IMR-90 (cell line): ENCODE data around the gene AAMDC. TPM values are rescaled to one million over a fixed set of nuclear protein-coding genes. Genes with fewer than 3 reads are reported as not detected.

Experiments
- ATAC-seq: fragments of 200-7000 bp; cut with Tn5 transposase; 2 replicates; pipeline ENCODE4 v1.9.1; 2020; ENCODE audit warnings: low read depth, mild to moderate bottlenecking, moderate library complexity
- BruUV-seq: library from RNA; stranded (reverse); fragments of 400-500 nt; replicated peaks from 2 replicates; lab custom pipeline; 2021; lab: Mats Ljungman, UMichigan
- CTCF ChIA-PET: fragments of 300-600 bp; formaldehyde crosslinking; extraction: SDS; loops from one replicate; lab custom pipeline; 2021; ENCODE audit warnings: antibody characterized with exemption; lab: Yijun Ruan, JAX
- POLR2A ChIA-PET: fragments of 300-600 bp; sonication (Branson Sonifier 250); formaldehyde crosslinking; loops from one replicate; lab custom pipeline; 2022; ENCODE audit warnings: antibody characterized with exemption; ENCODE audit not compliant: unreplicated experiment; lab: Charles Lee
- DNase-seq: peaks from one replicate; pipeline ENCODE4 v3.0.0; 2013
- H2AFZ ChIP-seq: replicated peaks from 2 replicates; pipeline ENCODE3; 2013; ENCODE audit warnings: low read length, mild to moderate bottlenecking; ENCODE audit not compliant: poor library complexity
- H2AK5ac ChIP-seq: 2 replicates; pipeline ENCODE4 v1.6.1; 2013; ENCODE audit warnings: low read depth, low read length, inconsistent platforms
- H2AK9ac ChIP-seq: replicated peaks from 2 replicates; pipeline ENCODE3; 2013; ENCODE audit warnings: mild to moderate bottlenecking, low read depth, low read length, moderate library complexity; ENCODE audit not compliant: poor library complexity
- H2BK120ac ChIP-seq: 2 replicates; pipeline ENCODE4 v1.6.1; 2013; ENCODE audit warnings: low read depth, low read length, inconsistent platforms
- H2BK15ac ChIP-seq: 3 replicates; pipeline ENCODE4 v1.6.1; 2013; ENCODE audit warnings: low read depth, low read length, inconsistent platforms
- H2BK20ac ChIP-seq: 2 replicates; pipeline ENCODE4 v1.6.1; 2013; ENCODE audit warnings: low read depth, mild to moderate bottlenecking, inconsistent platforms, low read length, moderate library complexity
- H2BK5ac ChIP-seq: 2 replicates; pipeline ENCODE4 v1.6.1; 2013; ENCODE audit warnings: mild to moderate bottlenecking, low read depth, low read length, inconsistent platforms; ENCODE audit not compliant: poor library complexity, severe bottlenecking
- H3K14ac ChIP-seq: replicated peaks from 2 replicates; pipeline ENCODE4 v1.6.1; 2013; ENCODE audit warnings: low read depth, low read length, inconsistent platforms
- H3K18ac ChIP-seq: 2 replicates; pipeline ENCODE4 v1.6.1; 2013; ENCODE audit warnings: low read depth, low read length, control low read depth
- H3K23ac ChIP-seq: 2 replicates; pipeline ENCODE4 v1.6.1; 2013; ENCODE audit warnings: low read depth, low read length, inconsistent platforms
- H3K27ac ChIP-seq: 2 replicates; pipeline ENCODE4 v1.5.1; 2013; ENCODE audit warnings: mild to moderate bottlenecking, control low read depth, low read length; ENCODE audit not compliant: insufficient read depth
- H3K27me3 ChIP-seq: 2 replicates; pipeline ENCODE4 v1.6.1; 2013; ENCODE audit warnings: low read length; ENCODE audit not compliant: control insufficient read depth, insufficient read depth
- H3K36me3 ChIP-seq: 2 replicates; pipeline ENCODE4 v1.6.1; 2013; ENCODE audit warnings: low read length, mixed read lengths; ENCODE audit not compliant: control insufficient read depth, insufficient read depth
- H3K4ac ChIP-seq: 2 replicates; pipeline ENCODE4 v1.6.1; 2013; ENCODE audit warnings: low read depth, low read length, inconsistent platforms
- H3K4me1 ChIP-seq: 2 replicates; pipeline ENCODE4 v1.6.1; 2013; ENCODE audit warnings: low read length, mixed read lengths; ENCODE audit not compliant: control insufficient read depth, insufficient read depth
- H3K4me2 ChIP-seq: 2 replicates; pipeline ENCODE4 v1.6.1; 2013; ENCODE audit warnings: low read depth, mild to moderate bottlenecking, control low read depth, low read length, moderate library complexity
- H3K4me3 ChIP-seq: 2 replicates; pipeline ENCODE4 v1.5.1; 2013; ENCODE audit warnings: low read depth, mild to moderate bottlenecking, control low read depth, low read length, moderate library complexity; ENCODE audit not compliant: insufficient read depth
- H3K56ac ChIP-seq: 2 replicates; pipeline ENCODE4 v1.6.1; 2013; ENCODE audit warnings: low read length, inconsistent platforms; ENCODE audit not compliant: insufficient read depth; ENCODE audit errors: extremely low read depth
- H3K79me1 ChIP-seq, 2 experiments: 2 replicates each; pipeline ENCODE4 v1.6.1; 2013; ENCODE audit warnings: low read length in 2 of 2, inconsistent platforms in 1 of 2, low read depth in 1 of 2
- H3K9ac ChIP-seq: 2 replicates; pipeline ENCODE4 v1.6.1; 2013; ENCODE audit warnings: low read depth, low read length, control low read depth
- H3K9me1 ChIP-seq: 2 replicates; pipeline ENCODE4 v1.6.1; 2013; ENCODE audit warnings: low read length, inconsistent platforms; ENCODE audit not compliant: insufficient read depth
- H3K9me3 ChIP-seq: 2 replicates; pipeline ENCODE4 v1.6.1; 2013; ENCODE audit warnings: low read length; ENCODE audit not compliant: control insufficient read depth, insufficient read depth
- H4K20me1 ChIP-seq: 2 replicates; pipeline ENCODE4 v1.6.1; 2013; ENCODE audit warnings: low read length, inconsistent platforms; ENCODE audit not compliant: insufficient read depth
- H4K5ac ChIP-seq: 2 replicates; pipeline ENCODE4 v1.6.1; 2013; ENCODE audit warnings: mild to moderate bottlenecking, low read depth, low read length, control low read depth
- H4K8ac ChIP-seq, 2 experiments: 2 replicates each; pipeline ENCODE4 v1.6.1; 2013; ENCODE audit warnings: low read depth in 2 of 2, low read length in 2 of 2, control low read depth in 1 of 2, inconsistent platforms in 1 of 2
- H4K91ac ChIP-seq: 2 replicates; pipeline ENCODE4 v1.6.1; 2013; ENCODE audit warnings: low read depth, low read length, inconsistent platforms; ENCODE audit not compliant: insufficient read depth
- CEBPB ChIP-seq: IDR thresholded peaks from 2 replicates; pipeline ENCODE4 v1.6.1; 2012; ENCODE audit warnings: low read depth, low read length, improper control_type of control experiment
- CHD1 ChIP-seq: IDR thresholded peaks from 2 replicates; pipeline ENCODE4 v1.6.1; 2012; ENCODE audit warnings: low read depth, low read length, improper control_type of control experiment
- CTCF ChIP-seq: conservative IDR thresholded peaks from 2 replicates; pipeline ENCODE4 v1.5.1; 2012; ENCODE audit warnings: mild to moderate bottlenecking, low read depth, low read length, improper control_type of control experiment
- MXI1 ChIP-seq: IDR thresholded peaks from 2 replicates; pipeline ENCODE4 v1.6.1; 2012; ENCODE audit warnings: low read depth, mild to moderate bottlenecking, low read length, moderate library complexity, borderline replicate concordance
- NFE2L2 ChIP-seq: fragments of 150-350 bp; IDR thresholded peaks from 2 replicates; pipeline ENCODE4 v1.6.1; 2016; ENCODE audit warnings: low read depth, mild to moderate bottlenecking, low read length
- POLR2A ChIP-seq: IDR thresholded peaks from 2 replicates; pipeline ENCODE4 v1.6.1; 2012; ENCODE audit warnings: mild to moderate bottlenecking, low read depth, low read length
- RCOR1 ChIP-seq: IDR thresholded peaks from 2 replicates; pipeline ENCODE4 v1.6.1; 2012; ENCODE audit warnings: mild to moderate bottlenecking, low read length, improper control_type of control experiment; ENCODE audit not compliant: insufficient replicate concordance
- RFX5 ChIP-seq: IDR thresholded peaks from 2 replicates; pipeline ENCODE4 v1.8.0; 2012; ENCODE audit warnings: low read depth, mild to moderate bottlenecking, low read length, moderate library complexity
- WGBS, 2 experiments: methylation state at CpG; one replicate each; pipeline versions ENCODE4 v1.1.5 to v1.1.7; 2013; ENCODE audit warnings: missing lambda C conversion rate in 2 of 2; ENCODE audit not compliant: insufficient read length in 1 of 2; ENCODE audit errors: extremely low coverage in 2 of 2; 5-methylcytosine and 5-hydroxymethylcytosine counted together
- dilution Hi-C: fragments of 300-500 bp; cut with HindIII; formaldehyde crosslinking; loops from one replicate; pipeline ENCODE4 v1.14.3; 2018; ENCODE audit warnings: low sequenced_read_pairs; ENCODE audit not compliant: unreplicated experiment
- in situ Hi-C: fragments of 300-500 bp; cut with MboI; formaldehyde crosslinking; loops from 3 replicates; pipeline ENCODE4 v1.14.3; 2019; ENCODE audit warnings: low sequenced_read_pairs, inconsistent platforms, mixed read lengths
- intact Hi-C: fragments of 100-400 bp; cut with micrococcal nuclease; formaldehyde crosslinking; loops from 2 replicates; pipeline ENCODE4 v1.10.0; 2022
- polyA plus RNA-seq, 3 experiments: library from polyadenylated mRNA; depleted of rRNA; stranded (reverse); fragments of >200 nt; gene quantifications; 2 replicates each; pipeline ENCODE4 v1.2.3, GENCODE V29; 2012; ENCODE audit warnings: low replicate concordance in 1 of 3
- total RNA-seq: library from RNA; depleted of rRNA; stranded (reverse); fragments of >200 nt; gene quantifications from 2 replicates; pipeline ENCODE4 v1.2.3, GENCODE V29; 2012
- TF ChIP-seq, protein P1 (sequence below): fragments of 150-350 bp; IDR thresholded peaks from 2 replicates; pipeline ENCODE4 v1.6.1; 2016; ENCODE audit warnings: low read depth, mild to moderate bottlenecking, low read length, moderate library complexity, borderline replicate concordance

The AAMDC gene
- total and polyA plus RNA-seq, 2 of the 4 experiments (the other 2 are of a cell fraction): 15.8 to 47.6 TPM

DNA sequence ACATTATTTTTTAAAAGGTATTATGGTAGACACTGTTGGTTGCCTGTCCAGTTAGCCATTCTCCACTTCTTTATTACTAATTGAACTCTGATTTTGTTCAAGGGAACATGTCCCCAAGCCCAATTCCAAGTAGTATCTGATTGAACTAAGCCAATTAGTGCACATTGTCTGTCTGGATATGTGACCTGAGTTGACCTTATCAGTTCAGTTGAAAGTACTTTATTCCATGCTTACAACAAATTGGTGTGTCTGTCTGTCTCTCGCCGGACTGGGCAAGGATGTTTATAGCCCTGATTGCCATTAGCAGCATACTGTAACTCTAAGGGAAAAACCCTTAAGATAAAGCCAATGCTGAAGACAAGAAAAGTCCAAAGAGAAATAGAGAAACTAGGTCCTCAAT lies 87.9 kb downstream of the AAMDC start:
- no peak overlapping the region for H4K8ac ChIP-seq
- H3K27me3 ChIP-seq: no peaks in the 10 kb centered on the region
- H3K9me1 ChIP-seq: peaks cover 4% of the 10 kb centered on the region; the same call in 1 of the 2 replicates
- H3K56ac ChIP-seq: no peak overlapping the region
- no CpG with 5 or more reads among the region's 2 CpGs for WGBS, 2 experiments
- H3K14ac ChIP-seq: no peak overlapping the region
- DNase-seq (no peak), ATAC-seq (no peak)
- dilution Hi-C loops: no loop called here
- peaks cover 5% of the 10 kb centered on the region for H3K4me1 ChIP-seq
- H2BK20ac ChIP-seq: no peak overlapping the region
- no peak overlapping the region for H2BK15ac ChIP-seq
- H3K4me2 ChIP-seq: no peak overlapping the region
- ChIA-PET POLR2A (no interaction called here), CTCF (no interaction called here)
- peaks cover 2 to 7% of the 10 kb centered on the region in 2 experiments; a peak in 3 of 4 replicates for H3K79me1 ChIP-seq
- H4K5ac ChIP-seq: no peak overlapping the region
- in situ Hi-C loops: no loop called here
- no peak overlapping the region for H2AFZ ChIP-seq
- no peak overlapping the region for H2AK9ac ChIP-seq
- H3K9ac ChIP-seq: no peak overlapping the region
- H3K4me3 ChIP-seq: no peak overlapping the region
- BruUV-seq: no TSS peak
- no peak overlapping the region for H3K18ac ChIP-seq
- H2BK5ac ChIP-seq: no peak overlapping the region
- H2AK5ac ChIP-seq: no peak overlapping the region
- H3K23ac ChIP-seq: no peak overlapping the region
- H3K4ac ChIP-seq: no peak overlapping the region
- H3K9me3 ChIP-seq: no peaks in the 10 kb centered on the region
- H3K36me3 ChIP-seq: peaks cover 5% of the 10 kb centered on the region; the same call in 1 of the 2 replicates
- peaks cover under 1% of the 10 kb centered on the region; the same call in 1 of the 2 replicates for H4K20me1 ChIP-seq
- H3K27ac ChIP-seq: no peak overlapping the region
- intact Hi-C loops: no loop called here
- no peak overlapping the region for H2BK120ac ChIP-seq
- TF ChIP-seq RCOR1 (no peak), MXI1 (no peak), CTCF (no peak), NFE2L2 (no peak), CEBPB (no peak), CHD1 (no peak), RFX5 (no peak), POLR2A (no peak)
- TF ChIP-seq, protein P1, sequence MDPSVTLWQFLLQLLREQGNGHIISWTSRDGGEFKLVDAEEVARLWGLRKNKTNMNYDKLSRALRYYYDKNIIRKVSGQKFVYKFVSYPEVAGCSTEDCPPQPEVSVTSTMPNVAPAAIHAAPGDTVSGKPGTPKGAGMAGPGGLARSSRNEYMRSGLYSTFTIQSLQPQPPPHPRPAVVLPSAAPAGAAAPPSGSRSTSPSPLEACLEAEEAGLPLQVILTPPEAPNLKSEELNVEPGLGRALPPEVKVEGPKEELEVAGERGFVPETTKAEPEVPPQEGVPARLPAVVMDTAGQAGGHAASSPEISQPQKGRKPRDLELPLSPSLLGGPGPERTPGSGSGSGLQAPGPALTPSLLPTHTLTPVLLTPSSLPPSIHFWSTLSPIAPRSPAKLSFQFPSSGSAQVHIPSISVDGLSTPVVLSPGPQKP: no peak
- no peak overlapping the region for H4K91ac ChIP-seq
